ENCODE measurements around the gene S1PR4. TPM values are rescaled to one million over a fixed set of nuclear protein-coding genes. Genes with fewer than 3 reads are reported as not detected.
A peak's percentile ranks its signal among the peaks of the same experiment; 100 is the strongest.

Gene S1PR4
- total RNA-seq, 1 donor: not detected

DNA sequence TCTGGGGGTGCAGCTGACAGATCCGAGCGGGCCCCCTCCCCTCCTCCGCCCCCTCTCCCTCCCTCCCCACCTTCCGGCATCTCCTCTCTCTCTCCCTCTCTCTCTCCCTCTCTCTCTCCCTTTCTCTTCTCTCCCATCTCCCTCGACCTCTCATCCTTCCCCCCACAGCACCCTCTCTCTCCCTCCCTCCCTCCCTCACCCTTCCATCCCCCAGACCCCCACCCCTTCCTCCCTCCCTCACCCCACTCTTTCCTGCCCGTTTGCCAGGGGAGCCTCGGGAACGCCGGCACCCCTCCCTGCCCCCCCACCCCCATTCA lies 46.6 kb downstream of the S1PR4 start:
- Histone ChIP-seq H3K27ac (ENCODE audit: low read depth, low read length) (no peak overlapping the region), H3K4me2 (ENCODE audit: insufficient read depth, low read length) (no peak overlapping the region), H2AFZ (ENCODE audit: low read length) (no peak overlapping the region), H3K9me3 (ENCODE audit: low read depth, low read length) (no peaks in the 10 kb centered on the region), H3K4me3 (ENCODE audit: insufficient read depth, low read length) (no peak overlapping the region), H4K20me1 (ENCODE audit: insufficient read depth, low read length) (no peaks in the 10 kb centered on the region), H3K4me1 (ENCODE audit: insufficient read depth, low read length) (no peaks in the 10 kb centered on the region), H3K36me3 (ENCODE audit: insufficient read depth, low read length) (no peaks in the 10 kb centered on the region), H3K79me2 (ENCODE audit: insufficient read depth, low read length) (no peaks in the 10 kb centered on the region), H3K27me3 (ENCODE audit: insufficient read depth, low read length) (peaks cover 39% of the 10 kb centered on the region)
- no peak for DNase-seq (ENCODE audit: insufficient read length, low spot score, missing footprints)
- TF ChIP-seq CTCF (IDR thresholded peaks at IDR 0.05; ENCODE audit: extremely low read depth, low read depth, low read length): no peak

DNA sequence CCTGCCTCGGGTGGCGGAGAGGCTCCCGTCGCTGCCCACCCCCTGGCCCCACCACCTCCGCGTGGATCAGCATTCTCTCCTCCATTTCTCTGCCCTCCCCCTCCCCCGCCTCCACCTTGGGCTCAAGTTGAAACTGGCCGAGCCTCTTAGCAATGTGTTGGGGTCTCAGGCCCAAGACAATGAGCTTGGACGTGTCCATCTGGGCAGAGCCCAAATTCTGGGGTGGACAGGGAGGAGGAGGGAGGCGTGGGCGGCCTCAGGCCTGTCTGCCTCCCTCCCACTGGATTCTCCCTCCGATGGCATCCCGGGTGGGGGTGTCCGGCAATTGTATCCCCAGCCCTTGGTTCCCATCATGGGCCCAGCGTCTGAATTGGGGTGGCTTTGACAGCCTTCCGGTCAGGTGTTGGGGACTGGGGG lies 47.1 kb downstream of the S1PR4 start:
- Histone ChIP-seq H3K27me3 (ENCODE audit: insufficient read depth, low read length) (peaks cover 44% of the 10 kb centered on the region), H3K4me1 (ENCODE audit: insufficient read depth, low read length) (no peaks in the 10 kb centered on the region), H3K4me2 (ENCODE audit: insufficient read depth, low read length) (no peak overlapping the region), H4K20me1 (ENCODE audit: insufficient read depth, low read length) (no peaks in the 10 kb centered on the region), H3K4me3 (ENCODE audit: insufficient read depth, low read length) (no peak overlapping the region), H3K79me2 (ENCODE audit: insufficient read depth, low read length) (no peaks in the 10 kb centered on the region), H3K27ac (ENCODE audit: low read depth, low read length) (no peak overlapping the region), H3K9me3 (ENCODE audit: low read depth, low read length) (no peaks in the 10 kb centered on the region), H2AFZ (ENCODE audit: low read length) (no peak overlapping the region), H3K36me3 (ENCODE audit: insufficient read depth, low read length) (no peaks in the 10 kb centered on the region)
- no peak for TF ChIP-seq CTCF (IDR thresholded peaks at IDR 0.05; ENCODE audit: extremely low read depth, low read depth, low read length)
- DNase-seq (ENCODE audit: insufficient read length, low spot score, missing footprints): peak; percentile 85

DNA sequence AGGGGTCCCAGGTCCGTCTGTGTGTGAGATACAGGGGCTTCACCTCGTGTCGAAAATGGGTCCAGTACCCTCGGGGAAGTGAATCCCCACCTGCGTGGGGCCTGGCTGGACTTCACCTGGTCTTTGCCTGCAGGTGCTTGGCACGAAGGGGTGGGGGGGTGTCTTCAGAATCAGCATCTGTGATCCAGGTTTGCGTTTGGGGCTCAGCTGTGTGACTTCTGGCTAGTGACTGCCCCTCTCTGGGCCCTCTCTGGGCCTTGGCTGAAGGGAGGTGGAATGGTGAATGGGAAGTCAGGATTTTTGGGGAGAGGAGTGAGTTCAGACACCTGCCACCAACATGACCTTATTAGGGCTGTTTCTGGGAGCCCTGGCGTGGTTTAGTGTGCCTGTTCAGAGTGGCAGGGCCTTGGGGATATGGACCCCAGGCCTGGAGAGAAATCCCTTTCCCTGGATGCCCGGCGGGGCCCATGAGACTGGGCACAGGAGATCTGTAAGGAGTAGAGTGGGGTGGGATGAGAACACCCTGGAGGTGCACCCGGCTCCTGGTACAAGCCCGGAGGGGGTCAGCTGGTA lies 48.6 kb downstream of the S1PR4 start:
- no peaks in the 10 kb centered on the region for H3K79me2 ChIP-seq (ENCODE audit: insufficient read depth, low read length)
- no peaks in the 10 kb centered on the region for H3K4me1 ChIP-seq (ENCODE audit: insufficient read depth, low read length)
- H3K36me3 ChIP-seq (ENCODE audit: insufficient read depth, low read length): no peaks in the 10 kb centered on the region
- peaks cover 44% of the 10 kb centered on the region for H3K27me3 ChIP-seq (ENCODE audit: insufficient read depth, low read length)
- H3K4me3 ChIP-seq (ENCODE audit: insufficient read depth, low read length): no peak overlapping the region
- H4K20me1 ChIP-seq (ENCODE audit: insufficient read depth, low read length): no peaks in the 10 kb centered on the region
- no peak overlapping the region for H2AFZ ChIP-seq (ENCODE audit: low read length)
- no peak overlapping the region for H3K27ac ChIP-seq (ENCODE audit: low read depth, low read length)
- no peak for DNase-seq (ENCODE audit: insufficient read length, low spot score, missing footprints)
- no peak overlapping the region for H3K4me2 ChIP-seq (ENCODE audit: insufficient read depth, low read length)
- no peak for TF ChIP-seq CTCF (IDR thresholded peaks at IDR 0.05; ENCODE audit: extremely low read depth, low read depth, low read length)
- H3K9me3 ChIP-seq (ENCODE audit: low read depth, low read length): no peaks in the 10 kb centered on the region

- H2AFZ ChIP-seq (ENCODE audit: low read length): no peak overlapping the region
- H3K9me3 ChIP-seq (ENCODE audit: low read depth, low read length): no peaks in the 10 kb centered on the region
- peaks cover 44% of the 10 kb centered on the region for H3K27me3 ChIP-seq (ENCODE audit: insufficient read depth, low read length)
- no peak overlapping the region for H3K27ac ChIP-seq (ENCODE audit: low read depth, low read length)
- H4K20me1 ChIP-seq (ENCODE audit: insufficient read depth, low read length): no peaks in the 10 kb centered on the region
- H3K79me2 ChIP-seq (ENCODE audit: insufficient read depth, low read length): no peaks in the 10 kb centered on the region
- no peak overlapping the region for H3K4me3 ChIP-seq (ENCODE audit: insufficient read depth, low read length)
- DNase-seq (ENCODE audit: insufficient read length, low spot score, missing footprints): peak; percentile 80
- no peak overlapping the region for H3K4me2 ChIP-seq (ENCODE audit: insufficient read depth, low read length)
- no peak for TF ChIP-seq CTCF (IDR thresholded peaks at IDR 0.05; ENCODE audit: extremely low read depth, low read depth, low read length)
- no peaks in the 10 kb centered on the region for H3K36me3 ChIP-seq (ENCODE audit: insufficient read depth, low read length)
- H3K4me1 ChIP-seq (ENCODE audit: insufficient read depth, low read length): no peaks in the 10 kb centered on the region
Observed at GRCh38 chr19:3229346-3229743, 50.8 kb downstream of the S1PR4 start.

Other genes starting within 250 kb of the S1PR4 start
- 3.5 and 5.8 TPM in 2 replicates for gene ZNF77, start 233.8 kb upstream of the S1PR4 start, total RNA-seq
- gene TLE6, start 201.2 kb upstream of the S1PR4 start, total RNA-seq: under 0.01 and 0.72 TPM in 2 replicates
- 2.4 and 5.1 TPM in 2 replicates for gene TLE2, start 149.5 kb upstream of the S1PR4 start, total RNA-seq
- 209 and 211 TPM in 2 replicates for gene TLE5, start 116.3 kb upstream of the S1PR4 start, total RNA-seq
- gene GNA11, start 84.4 kb upstream of the S1PR4 start, total RNA-seq: 73.7 and 74.2 TPM in 2 replicates
- 0.36 TPM in 1 of 2 replicates, not detected in the other for gene GNA15, start 42.7 kb upstream of the S1PR4 start, total RNA-seq
- gene NCLN, start 7.2 kb downstream of the S1PR4 start, total RNA-seq: 37.7 and 39.4 TPM in 2 replicates
- not detected in 2 replicates for gene CELF5, start 45.9 kb downstream of the S1PR4 start, total RNA-seq
- 57.2 and 61.2 TPM in 2 replicates for gene NFIC, start 187.8 kb downstream of the S1PR4 start, total RNA-seq